CD14-positive monocyte (primary cell): ENCODE results near the gene GTPBP6. TPM values are rescaled to one million over a fixed set of nuclear protein-coding genes. Genes with fewer than 3 reads are reported as not detected.

Experiments
- DNase-seq, 3 donors: peaks; one replicate each; pipeline ENCODE4 v3.0.0-alpha.2; 2011 to 2022
- H2AFZ ChIP-seq: 2 replicates; pipeline ENCODE4 v1.6.0; 2012; ENCODE audit warnings: mild to moderate bottlenecking, low read depth, low read length, inconsistent platforms; ENCODE audit not compliant: insufficient read depth, poor library complexity, severe bottlenecking
- H3K27ac ChIP-seq, 2 donors: 1 replicate in 1 of 2; 2 replicates in 1 of 2; pipeline ENCODE4 v1.5.1; 2012 to 2013; ENCODE audit warnings: low read length in 2 of 2, control low read depth in 1 of 2, inconsistent platforms in 1 of 2, low read depth in 1 of 2, mild to moderate bottlenecking in 1 of 2
- H3K27me3 ChIP-seq, 2 donors: one replicate each; pipeline versions ENCODE4 v1.6.0 to v1.6.1; 2011 to 2013; ENCODE audit warnings: low read length in 2 of 2; ENCODE audit not compliant: control insufficient read depth in 2 of 2, insufficient read depth in 2 of 2
- H3K36me3 ChIP-seq, 2 donors: replicated peaks in 1 of 2; 1 replicate in 1 of 2; 2 replicates in 1 of 2; pipeline versions ENCODE4 v1.5.1 to v1.6.1; 2012 to 2013; ENCODE audit warnings: low read length in 2 of 2, control low read depth in 1 of 2, inconsistent platforms in 1 of 2, mild to moderate bottlenecking in 1 of 2; ENCODE audit not compliant: insufficient read depth in 2 of 2, control insufficient read depth in 1 of 2
- H3K4me1 ChIP-seq, 2 donors: 1 replicate in 1 of 2; 2 replicates in 1 of 2; pipeline versions ENCODE4 v1.5.1 to v1.6.1; 2012 to 2013; ENCODE audit warnings: low read length in 2 of 2, control low read depth in 1 of 2, inconsistent platforms in 1 of 2, mild to moderate bottlenecking in 1 of 2, moderate library complexity in 1 of 2; ENCODE audit not compliant: insufficient read depth in 2 of 2, control insufficient read depth in 1 of 2
- H3K4me2 ChIP-seq: replicated peaks from 2 replicates; pipeline ENCODE3; 2012; ENCODE audit warnings: low read length, moderate library complexity, mild to moderate bottlenecking; ENCODE audit not compliant: poor library complexity, severe bottlenecking; ENCODE audit errors: extremely low read depth
- H3K4me3 ChIP-seq, 3 experiments: fragments of 200-600 bp in 1 of 3; sonication (generic) in 1 of 3; replicated peaks in 1 of 3; 1 replicate in 2 of 3; 2 replicates in 1 of 3; pipeline ENCODE4 v1.5.1; 2011 to 2013; ENCODE audit warnings: low read length in 3 of 3, mild to moderate bottlenecking in 3 of 3, control low read depth in 2 of 3, low read depth in 2 of 3, inconsistent platforms in 1 of 3, moderate library complexity in 1 of 3
- H3K79me2 ChIP-seq: 2 replicates; pipeline ENCODE4 v1.6.0; 2012; ENCODE audit warnings: mild to moderate bottlenecking, control low read depth, inconsistent platforms, low read length, moderate library complexity; ENCODE audit not compliant: insufficient read depth
- H3K9ac ChIP-seq: 2 replicates; pipeline ENCODE4 v1.6.0; 2017; ENCODE audit warnings: low read length, mild to moderate bottlenecking; ENCODE audit not compliant: insufficient read depth, poor library complexity, severe bottlenecking
- H3K9me3 ChIP-seq, 2 donors: replicated peaks in 1 of 2; 1 replicate in 1 of 2; 2 replicates in 1 of 2; pipeline versions ENCODE4 v1.5.1 to v1.6.1; 2012 to 2013; ENCODE audit warnings: low read length in 2 of 2, control low read depth in 1 of 2; ENCODE audit not compliant: control insufficient read depth in 1 of 2, insufficient read depth in 1 of 2
- H4K20me1 ChIP-seq: 2 replicates; pipeline ENCODE4 v1.6.0; 2012; ENCODE audit warnings: mild to moderate bottlenecking, low read length, control low read depth, moderate library complexity; ENCODE audit not compliant: insufficient read depth
- H3K27ac Mint-ChIP-seq, 7 donors: one replicate each; pipeline ENCODE4 v1.8.0; 2020; ENCODE audit warnings: mild to moderate bottlenecking in 7 of 7, mixed read lengths in 7 of 7, moderate library complexity in 6 of 7, inconsistent platforms in 2 of 7
- H3K27me3 Mint-ChIP-seq, 3 donors: one replicate each; pipeline ENCODE4 v1.8.0; 2021 to 2022; ENCODE audit warnings: low read depth in 3 of 3, mild to moderate bottlenecking in 3 of 3, mixed read lengths in 3 of 3, moderate library complexity in 3 of 3, inconsistent platforms in 1 of 3
- H3K36me3 Mint-ChIP-seq, 2 donors: one replicate each; pipeline ENCODE4 v1.8.0; 2020; ENCODE audit warnings: mixed read lengths in 2 of 2, inconsistent platforms in 1 of 2, mild to moderate bottlenecking in 1 of 2
- H3K4me1 Mint-ChIP-seq: one replicate; pipeline ENCODE4 v1.8.0; 2020; ENCODE audit warnings: mild to moderate bottlenecking, mixed read lengths
- H3K4me3 Mint-ChIP-seq, 2 donors: one replicate each; pipeline ENCODE4 v1.8.0; 2020; ENCODE audit warnings: mild to moderate bottlenecking in 2 of 2, mixed read lengths in 2 of 2, moderate library complexity in 1 of 2
- H3K9me3 Mint-ChIP-seq, 7 donors: one replicate each; pipeline ENCODE4 v1.8.0; 2020 to 2022; ENCODE audit warnings: mixed read lengths in 7 of 7, mild to moderate bottlenecking in 6 of 7, moderate library complexity in 6 of 7, inconsistent platforms in 2 of 7
- WGBS: methylation state at CpG from one replicate; pipeline ENCODE4 v1.1.5; 2013; ENCODE audit warnings: missing lambda C conversion rate; ENCODE audit not compliant: insufficient coverage; 5-methylcytosine and 5-hydroxymethylcytosine counted together
- intact Hi-C, 2 donors: fragments of 100-400 bp; cut with micrococcal nuclease; formaldehyde crosslinking; loops; one replicate each; pipeline versions ENCODE4 v1.15.0 to v1.15.1; 2023
- polyA plus RNA-seq, 3 donors: library from polyadenylated mRNA; depleted of rRNA in 1 of 3; unstranded in 2 of 3; stranded (reverse) in 1 of 3; fragments of 300-500 nt in 2 of 3; fragments of >200 nt in 1 of 3; fragmentation: Illumina TruSeq in 2 of 3; gene quantifications; 1 replicate in 2 of 3; 2 replicates in 1 of 3; pipeline ENCODE4 v1.2.3, GENCODE V29; 2012 to 2021
- TF ChIP-seq, protein P1 (sequence below): fragments of 200-600 bp; IDR thresholded peaks from one replicate; pipeline ENCODE4 v1.8.0; 2022; ENCODE audit warnings: antibody characterized with exemption, mild to moderate bottlenecking

GTPBP6 gene
- polyA plus RNA-seq, 3 donors, result 17.2 to 39.3 (median 27.0) TPM

DNA sequence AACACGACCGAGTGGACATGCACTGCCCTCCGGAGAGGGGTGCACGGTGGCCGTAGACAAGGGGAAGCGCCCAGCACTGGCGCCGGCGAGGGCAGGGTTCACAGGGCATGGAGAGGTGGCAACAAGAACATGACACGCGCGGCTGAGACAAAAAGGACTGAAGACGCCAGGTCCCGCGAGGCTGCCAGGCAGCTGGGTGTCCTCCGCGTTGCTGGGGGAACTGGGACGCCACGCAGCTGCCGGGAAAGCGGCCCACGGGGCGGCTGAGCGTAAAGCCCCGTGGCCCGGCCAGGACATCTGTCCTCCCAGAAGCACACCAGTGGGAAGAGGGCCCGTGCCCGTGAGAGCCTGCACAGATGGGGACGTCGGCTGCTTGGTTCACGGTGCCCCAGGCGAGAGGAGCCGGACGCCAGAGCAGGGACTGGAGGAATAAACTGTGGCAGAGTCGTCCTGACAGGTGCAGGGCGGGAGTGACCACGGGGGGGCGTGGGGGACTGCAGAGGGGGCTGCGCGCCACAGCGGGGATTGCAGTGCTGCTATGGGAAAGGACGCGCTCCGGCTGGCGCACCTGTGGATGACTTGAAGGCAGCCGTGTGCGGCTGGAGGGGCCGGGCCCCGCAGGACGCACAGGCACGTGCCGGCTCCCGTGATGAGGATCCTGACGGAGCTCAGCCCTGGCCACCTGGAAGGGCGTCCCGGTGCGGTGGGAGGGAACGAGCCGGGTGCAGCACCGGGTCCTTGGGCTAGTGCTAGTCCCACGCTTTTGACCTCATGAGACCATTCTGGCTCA, 32.1 kb upstream of the GTPBP6 start:
- Histone ChIP-seq H3K9me3 (peaks cover 16 to 67% of the 10 kb centered on the region in 2 donors), H3K4me2 (no peak overlapping the region), H3K79me2 (no peaks in the 10 kb centered on the region), H3K4me1 (no peaks in the 10 kb centered on the region), H3K9ac (no peak overlapping the region), H3K27ac (no peak overlapping the region), H3K4me3 (no peak overlapping the region), H4K20me1 (no peaks in the 10 kb centered on the region), H3K36me3 (peaks cover 0 to 7% of the 10 kb centered on the region in 2 donors), H2AFZ (no peak overlapping the region), H3K27me3 (no peaks in the 10 kb centered on the region)
- TF ChIP-seq, protein P1, sequence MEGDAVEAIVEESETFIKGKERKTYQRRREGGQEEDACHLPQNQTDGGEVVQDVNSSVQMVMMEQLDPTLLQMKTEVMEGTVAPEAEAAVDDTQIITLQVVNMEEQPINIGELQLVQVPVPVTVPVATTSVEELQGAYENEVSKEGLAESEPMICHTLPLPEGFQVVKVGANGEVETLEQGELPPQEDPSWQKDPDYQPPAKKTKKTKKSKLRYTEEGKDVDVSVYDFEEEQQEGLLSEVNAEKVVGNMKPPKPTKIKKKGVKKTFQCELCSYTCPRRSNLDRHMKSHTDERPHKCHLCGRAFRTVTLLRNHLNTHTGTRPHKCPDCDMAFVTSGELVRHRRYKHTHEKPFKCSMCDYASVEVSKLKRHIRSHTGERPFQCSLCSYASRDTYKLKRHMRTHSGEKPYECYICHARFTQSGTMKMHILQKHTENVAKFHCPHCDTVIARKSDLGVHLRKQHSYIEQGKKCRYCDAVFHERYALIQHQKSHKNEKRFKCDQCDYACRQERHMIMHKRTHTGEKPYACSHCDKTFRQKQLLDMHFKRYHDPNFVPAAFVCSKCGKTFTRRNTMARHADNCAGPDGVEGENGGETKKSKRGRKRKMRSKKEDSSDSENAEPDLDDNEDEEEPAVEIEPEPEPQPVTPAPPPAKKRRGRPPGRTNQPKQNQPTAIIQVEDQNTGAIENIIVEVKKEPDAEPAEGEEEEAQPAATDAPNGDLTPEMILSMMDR, result no peak
- H3K4me3 Mint-ChIP-seq, result no peak overlapping the region
- H3K27ac Mint-ChIP-seq, result peak overlapping the region in 1 of 7 donors; percentile 20
- H3K4me1 Mint-ChIP-seq, result no peaks in the 10 kb centered on the region
- H3K27me3 Mint-ChIP-seq, result peaks cover 0 to 2% (median 0%) of the 10 kb centered on the region in 3 donors
- intact Hi-C loops, result no loop called here
- 98% methylated on average over 57 of the region's 61 CpGs for WGBS
- peaks cover 22 to 38% of the 10 kb centered on the region in 2 donors for H3K36me3 Mint-ChIP-seq
- peaks cover 6 to 64% (median 25%) of the 10 kb centered on the region in 7 donors for H3K9me3 Mint-ChIP-seq
- DNase-seq, result no peak

DNA sequence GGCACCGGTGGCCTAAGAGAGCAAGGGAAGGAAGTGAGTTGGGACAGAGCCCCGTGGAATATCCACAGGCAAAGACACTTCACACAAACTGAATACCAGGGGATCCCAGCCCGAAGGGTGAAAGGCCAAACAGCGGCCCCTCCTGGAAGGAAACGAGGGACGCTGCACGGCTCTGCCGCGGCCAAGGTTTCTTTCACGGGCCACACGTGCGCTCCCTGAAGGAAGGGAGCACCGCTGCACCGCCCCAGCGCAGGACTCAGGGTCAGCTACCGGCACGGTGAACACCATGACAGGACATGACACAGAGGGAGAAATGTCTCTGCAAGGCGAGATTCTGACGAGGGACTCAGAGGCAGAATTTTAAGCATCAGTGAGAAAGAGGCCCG, 31.5 kb upstream of the GTPBP6 start:
- Histone ChIP-seq H3K4me2 (no peak overlapping the region), H3K79me2 (no peaks in the 10 kb centered on the region), H3K9ac (no peak overlapping the region), H3K27ac (no peak overlapping the region), H3K4me3 (no peak overlapping the region), H3K36me3 (peaks cover 0 to 10% of the 10 kb centered on the region in 2 donors), H3K4me1 (no peaks in the 10 kb centered on the region), H3K27me3 (no peaks in the 10 kb centered on the region), H3K9me3 (peaks cover 21 to 73% of the 10 kb centered on the region in 2 donors), H4K20me1 (no peaks in the 10 kb centered on the region), H2AFZ (no peak overlapping the region)
- H3K4me1 Mint-ChIP-seq, result no peaks in the 10 kb centered on the region
- H3K9me3 Mint-ChIP-seq, result peaks cover 9 to 65% (median 29%) of the 10 kb centered on the region in 7 donors
- H3K27me3 Mint-ChIP-seq, result peaks cover 0 to 2% (median 0%) of the 10 kb centered on the region in 3 donors
- peaks cover 25 to 35% of the 10 kb centered on the region in 2 donors for H3K36me3 Mint-ChIP-seq
- no peak for DNase-seq
- intact Hi-C loops, result no loop called here
- H3K27ac Mint-ChIP-seq, result no peak overlapping the region
- TF ChIP-seq, protein P1, result no peak
- 92% methylated on average over 19 of the region's 20 CpGs for WGBS
- no peak overlapping the region for H3K4me3 Mint-ChIP-seq
